ENCODE data around the gene CREB5. TPM values are rescaled to one million over a fixed set of nuclear protein-coding genes. Genes with fewer than 3 reads are reported as not detected.

CREB5 gene
- total RNA-seq, 2 donors from 2014 or later: 0.53 to 2.6 TPM

DNA sequence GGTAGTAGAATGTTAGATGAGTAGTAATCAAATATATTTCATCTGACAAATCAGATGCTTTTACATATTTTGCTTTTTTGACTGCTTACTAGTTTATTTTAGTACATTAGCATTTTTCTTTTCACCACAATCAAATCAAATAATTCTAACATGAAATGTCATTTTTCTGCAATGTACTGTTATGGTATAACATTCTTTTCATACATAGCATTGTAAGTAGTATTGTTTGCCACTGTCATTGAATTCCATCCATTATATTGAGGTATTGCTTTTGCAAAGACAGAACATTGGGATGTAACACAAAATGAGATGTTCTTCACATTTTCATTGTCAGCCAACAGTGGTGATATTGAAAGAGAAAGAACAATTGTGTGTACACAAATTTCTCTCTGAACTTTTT lies 438.4 kb downstream of the CREB5 start:
- no peaks in the 10 kb centered on the region for H3K36me3 Mint-ChIP-seq (ENCODE audit: low read depth)
- peaks cover 4% of the 10 kb centered on the region for H3K9me3 Mint-ChIP-seq
- Histone ChIP-seq H3K27ac (ENCODE audit: low read depth, low read length) (no peak overlapping the region), H3K9ac (ENCODE audit: extremely low read depth, low read length, poor library complexity, severe bottlenecking) (no peak overlapping the region), H3K36me3 (ENCODE audit: control insufficient read depth, insufficient read depth, low read length) (no peaks in the 10 kb centered on the region), H3K4me1 (ENCODE audit: control insufficient read depth, insufficient read depth, low read length) (no peaks in the 10 kb centered on the region), H3K4me3 (ENCODE audit: low read length) (no peak overlapping the region), H3K9me3 (ENCODE audit: control insufficient read depth, low read length) (no peaks in the 10 kb centered on the region), H3K27me3 (ENCODE audit: control insufficient read depth, insufficient read depth, low read length, poor library complexity, severe bottlenecking) (peaks cover 39% of the 10 kb centered on the region)
- no peak for DNase-seq
- peaks cover 45% of the 10 kb centered on the region for H3K27me3 Mint-ChIP-seq (ENCODE audit: insufficient read depth)
- no peak overlapping the region for H3K27ac Mint-ChIP-seq
- TF ChIP-seq, protein P1, sequence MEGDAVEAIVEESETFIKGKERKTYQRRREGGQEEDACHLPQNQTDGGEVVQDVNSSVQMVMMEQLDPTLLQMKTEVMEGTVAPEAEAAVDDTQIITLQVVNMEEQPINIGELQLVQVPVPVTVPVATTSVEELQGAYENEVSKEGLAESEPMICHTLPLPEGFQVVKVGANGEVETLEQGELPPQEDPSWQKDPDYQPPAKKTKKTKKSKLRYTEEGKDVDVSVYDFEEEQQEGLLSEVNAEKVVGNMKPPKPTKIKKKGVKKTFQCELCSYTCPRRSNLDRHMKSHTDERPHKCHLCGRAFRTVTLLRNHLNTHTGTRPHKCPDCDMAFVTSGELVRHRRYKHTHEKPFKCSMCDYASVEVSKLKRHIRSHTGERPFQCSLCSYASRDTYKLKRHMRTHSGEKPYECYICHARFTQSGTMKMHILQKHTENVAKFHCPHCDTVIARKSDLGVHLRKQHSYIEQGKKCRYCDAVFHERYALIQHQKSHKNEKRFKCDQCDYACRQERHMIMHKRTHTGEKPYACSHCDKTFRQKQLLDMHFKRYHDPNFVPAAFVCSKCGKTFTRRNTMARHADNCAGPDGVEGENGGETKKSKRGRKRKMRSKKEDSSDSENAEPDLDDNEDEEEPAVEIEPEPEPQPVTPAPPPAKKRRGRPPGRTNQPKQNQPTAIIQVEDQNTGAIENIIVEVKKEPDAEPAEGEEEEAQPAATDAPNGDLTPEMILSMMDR (conservative IDR thresholded peaks at IDR 0.05): no peak
- no peak overlapping the region for H3K4me3 Mint-ChIP-seq
- peaks cover 5% of the 10 kb centered on the region for H3K4me1 Mint-ChIP-seq

DNA sequence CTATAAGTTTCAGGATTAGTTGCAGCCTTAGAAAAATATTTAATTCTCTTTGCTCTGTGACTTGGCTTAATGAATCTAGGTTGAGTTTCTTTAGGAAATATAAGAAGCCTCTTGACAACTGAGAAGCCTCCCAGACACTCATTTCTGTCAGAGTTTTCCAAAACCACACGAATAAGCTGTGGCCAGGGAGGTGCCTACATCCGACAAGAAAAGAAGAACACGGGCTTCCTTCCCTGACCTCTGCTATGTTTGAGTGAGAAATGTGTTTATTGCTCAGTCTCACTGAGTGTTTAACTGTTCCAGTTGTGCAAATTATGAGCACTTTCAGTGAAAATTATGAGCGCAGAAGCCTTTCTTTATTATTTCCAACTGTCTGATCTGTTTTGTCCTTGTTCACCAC lies 440.8 kb downstream of the CREB5 start:
- Histone ChIP-seq H3K4me1 (ENCODE audit: control insufficient read depth, insufficient read depth, low read length) (no peaks in the 10 kb centered on the region), H3K4me3 (ENCODE audit: low read length) (peak overlapping the region; percentile 81), H3K27ac (ENCODE audit: low read depth, low read length) (no peak overlapping the region), H3K9ac (ENCODE audit: extremely low read depth, low read length, poor library complexity, severe bottlenecking) (no peak overlapping the region), H3K36me3 (ENCODE audit: control insufficient read depth, insufficient read depth, low read length) (no peaks in the 10 kb centered on the region), H3K27me3 (ENCODE audit: control insufficient read depth, insufficient read depth, low read length, poor library complexity, severe bottlenecking) (peaks cover 39% of the 10 kb centered on the region), H3K9me3 (ENCODE audit: control insufficient read depth, low read length) (no peaks in the 10 kb centered on the region)
- peak overlapping the region; percentile 69 for H3K4me3 Mint-ChIP-seq
- peaks cover 41% of the 10 kb centered on the region for H3K27me3 Mint-ChIP-seq (ENCODE audit: insufficient read depth)
- TF ChIP-seq, protein P1 (conservative IDR thresholded peaks at IDR 0.05): no peak
- H3K9me3 Mint-ChIP-seq: peaks cover 4% of the 10 kb centered on the region
- no peak overlapping the region for H3K27ac Mint-ChIP-seq
- H3K36me3 Mint-ChIP-seq (ENCODE audit: low read depth): no peaks in the 10 kb centered on the region
- WGBS, 2 experiments (ENCODE audit: insufficient coverage in 1 of 2, insufficient read length in 1 of 2): 68 to 71% methylated on average over 3 to 4 of the region's 4 CpGs
- no peak for DNase-seq
- H3K4me1 Mint-ChIP-seq: peaks cover 17% of the 10 kb centered on the region

DNA sequence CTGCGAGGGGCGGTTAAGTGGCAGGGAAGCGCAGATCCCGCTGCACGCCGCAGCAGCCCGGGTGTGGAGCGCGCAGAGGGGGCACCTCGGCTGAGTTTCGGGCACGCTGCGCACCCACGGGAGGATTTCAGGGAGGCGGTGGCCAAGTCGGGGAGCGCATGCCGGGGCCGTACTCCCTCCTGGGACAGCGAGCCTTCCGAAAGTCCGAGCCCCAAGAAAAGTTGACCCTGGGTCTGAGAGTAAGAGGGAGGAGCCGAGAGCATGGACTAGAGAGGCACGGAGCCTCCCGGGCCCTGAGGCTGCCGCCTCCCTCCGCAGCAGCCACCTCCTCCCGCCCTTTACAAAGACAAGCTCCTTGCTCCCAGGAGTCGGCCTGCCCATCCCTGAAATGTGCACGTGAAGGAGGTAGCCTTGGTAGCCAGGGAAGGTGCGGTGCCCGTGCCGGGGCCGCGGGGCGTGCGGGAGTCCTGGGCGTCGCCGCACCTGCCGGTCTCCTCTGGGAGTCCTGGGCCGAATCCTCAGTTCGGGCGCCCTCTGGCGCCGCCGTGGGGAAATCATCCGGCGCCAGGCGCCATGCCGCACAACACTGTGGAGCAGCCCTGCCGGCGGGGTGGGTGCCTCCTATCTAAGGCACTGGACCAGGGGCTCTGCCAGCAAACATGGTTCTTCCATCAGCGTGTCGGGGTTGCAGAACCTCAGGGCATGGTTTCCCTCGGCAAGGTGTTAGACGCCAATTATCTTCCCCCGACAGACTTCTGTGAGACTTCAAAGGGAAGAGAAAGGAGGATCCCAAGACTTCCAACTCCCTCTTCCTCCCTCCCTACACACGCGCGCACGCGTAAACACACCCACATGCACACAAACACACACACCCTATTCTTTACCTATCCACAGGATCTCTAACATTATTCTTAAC lies 441.8 kb downstream of the CREB5 start:
- Histone ChIP-seq H3K36me3 (ENCODE audit: control insufficient read depth, insufficient read depth, low read length) (no peaks in the 10 kb centered on the region), H3K27me3 (ENCODE audit: control insufficient read depth, insufficient read depth, low read length, poor library complexity, severe bottlenecking) (peaks cover 39% of the 10 kb centered on the region), H3K4me3 (ENCODE audit: low read length) (peak overlapping the region; percentile 81), H3K27ac (ENCODE audit: low read depth, low read length) (no peak overlapping the region), H3K4me1 (ENCODE audit: control insufficient read depth, insufficient read depth, low read length) (no peaks in the 10 kb centered on the region), H3K9ac (ENCODE audit: extremely low read depth, low read length, poor library complexity, severe bottlenecking) (no peak overlapping the region), H3K9me3 (ENCODE audit: control insufficient read depth, low read length) (no peaks in the 10 kb centered on the region)
- WGBS, 2 experiments (ENCODE audit: insufficient coverage in 1 of 2, insufficient read length in 1 of 2): 4 to 11% methylated on average over 28 to 63 of the region's 63 CpGs
- Mint-ChIP-seq H3K36me3 (ENCODE audit: low read depth) (no peaks in the 10 kb centered on the region), H3K27me3 (ENCODE audit: insufficient read depth) (peaks cover 43% of the 10 kb centered on the region), H3K9me3 (peaks cover 4% of the 10 kb centered on the region), H3K4me3 (peak overlapping the region; percentile 69), H3K4me1 (peaks cover 17% of the 10 kb centered on the region), H3K27ac (no peak overlapping the region)
- peak; percentile 97 for DNase-seq
- TF ChIP-seq, protein P1 (conservative IDR thresholded peaks at IDR 0.05): peak; percentile 95
